GM19438 (cell line): ENCODE results near the gene SLC24A2.

Experiments
- ATAC-seq: cut with Tn5 transposase; IDR thresholded peaks from one replicate; pipeline ENCODE4 v1.9.1; 2021; ENCODE audit warnings: low read depth; ENCODE audit not compliant: unreplicated experiment

Gene SLC24A2

DNA sequence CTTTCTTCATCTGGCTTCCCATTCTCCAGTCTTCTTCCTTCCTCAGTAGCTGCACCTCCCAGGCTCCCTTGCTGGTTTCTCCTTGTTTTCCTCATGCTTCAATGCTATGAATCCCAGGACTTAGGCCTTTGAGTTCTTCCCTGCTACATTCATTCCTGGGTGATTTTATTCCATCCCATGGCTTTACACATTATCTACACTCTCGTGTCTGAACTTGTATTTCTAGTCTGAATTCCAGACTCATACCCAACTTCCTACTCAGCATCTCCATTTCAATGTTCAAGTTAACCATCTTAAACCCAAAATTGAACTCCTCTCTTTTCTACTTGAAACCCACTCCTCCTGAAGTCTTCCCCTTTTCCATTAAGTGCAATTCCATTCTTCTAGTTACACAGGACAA, 20.0 kb downstream of the SLC24A2 start:
- ATAC-seq = no peak

DNA sequence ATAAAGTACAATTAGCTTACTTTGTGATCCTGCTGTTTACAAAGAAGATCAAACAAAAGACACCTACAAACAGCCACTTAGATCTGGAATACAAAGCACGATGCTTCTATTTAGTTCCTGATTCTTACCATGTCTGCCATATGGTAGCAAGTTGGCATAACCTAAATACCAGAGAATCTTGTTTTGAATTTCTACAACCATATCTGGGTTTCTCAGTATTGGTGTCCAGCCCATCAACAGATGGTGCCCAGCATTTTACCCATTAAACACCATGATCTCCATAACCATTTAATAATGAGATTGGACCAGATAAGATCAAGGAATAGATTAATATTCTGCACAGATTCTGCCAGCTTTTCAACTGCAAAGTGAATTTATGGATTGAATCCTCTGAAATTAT, 29.8 kb downstream of the SLC24A2 start:
- no peak for ATAC-seq

DNA sequence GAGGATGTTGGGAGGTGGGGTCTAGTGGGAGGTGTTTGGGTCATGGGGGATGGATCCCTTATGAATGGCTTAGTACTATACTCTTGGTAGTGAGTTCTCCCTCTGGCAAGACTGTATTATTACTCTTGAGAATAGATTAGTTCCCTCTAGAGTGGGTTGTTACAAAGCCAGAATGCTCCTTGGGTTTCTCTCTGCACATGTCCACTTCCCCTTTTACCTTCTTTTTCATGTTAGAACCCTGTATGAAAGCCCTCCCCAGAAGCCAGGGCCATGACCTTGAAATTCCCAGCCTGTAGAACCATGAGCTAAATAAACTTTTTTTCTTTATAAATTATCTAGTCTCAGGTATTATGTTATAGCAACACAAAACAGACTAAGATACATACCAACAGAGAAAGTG, 31.1 kb downstream of the SLC24A2 start:
- no peak for ATAC-seq

DNA sequence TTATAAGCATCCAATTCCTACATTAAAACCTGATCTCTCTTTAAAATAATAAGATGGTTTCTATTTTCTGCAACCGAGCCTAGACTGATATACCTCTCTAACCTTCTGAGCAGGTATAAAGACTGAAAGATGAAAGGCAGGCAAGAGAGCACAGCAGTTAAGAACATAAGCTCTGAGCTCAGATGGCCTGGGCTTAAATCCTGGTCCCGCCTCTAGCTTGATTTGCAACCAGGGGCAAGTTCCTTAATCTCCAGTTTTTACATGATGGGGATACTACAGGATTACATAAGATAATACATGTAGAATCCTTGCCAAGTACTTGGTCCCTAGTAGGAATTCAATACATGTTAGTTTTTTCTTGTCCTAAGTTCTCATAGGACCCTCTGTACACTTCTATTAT, 33.9 kb downstream of the SLC24A2 start:
- no peak for ATAC-seq

DNA sequence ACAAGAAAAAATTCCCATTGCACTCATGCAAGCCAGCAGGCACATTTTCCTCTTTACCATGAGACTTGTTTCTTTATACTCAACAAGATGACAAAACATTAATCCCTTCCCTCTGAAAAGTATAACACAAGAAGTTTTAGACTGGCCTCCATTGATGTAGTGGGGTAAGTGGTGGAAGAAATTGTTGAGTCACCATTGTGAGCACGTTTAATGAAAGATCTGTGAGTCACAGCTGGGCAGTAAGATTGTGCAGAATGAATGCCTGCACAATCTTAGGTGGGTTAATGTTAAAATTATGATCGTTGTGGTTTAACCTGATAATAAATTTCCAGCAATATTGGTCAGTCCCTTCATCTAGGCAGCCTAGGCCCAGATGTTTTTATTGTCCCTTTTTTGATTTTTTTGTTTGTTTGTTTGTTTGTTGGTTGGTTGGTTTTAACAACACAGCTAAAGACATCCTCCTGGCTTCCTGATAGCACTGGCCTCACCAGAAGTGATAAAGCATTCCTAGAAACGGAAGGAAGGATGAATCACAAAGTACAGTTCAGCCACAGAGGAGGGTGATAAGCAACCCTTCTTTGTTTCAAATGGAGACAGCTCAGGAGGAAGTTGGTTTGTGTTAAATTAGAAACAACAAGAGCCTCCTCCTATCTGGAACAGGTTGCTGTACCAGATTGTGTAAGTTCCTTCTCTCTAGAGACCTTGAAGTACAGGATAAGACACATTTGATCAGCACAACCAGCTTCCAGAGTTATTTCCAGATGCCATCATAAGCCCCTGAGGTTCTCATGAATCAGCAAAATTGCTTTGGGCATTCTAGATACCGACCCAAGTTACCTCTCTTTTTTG, 40.3 kb downstream of the SLC24A2 start:
- ATAC-seq = no peak

DNA sequence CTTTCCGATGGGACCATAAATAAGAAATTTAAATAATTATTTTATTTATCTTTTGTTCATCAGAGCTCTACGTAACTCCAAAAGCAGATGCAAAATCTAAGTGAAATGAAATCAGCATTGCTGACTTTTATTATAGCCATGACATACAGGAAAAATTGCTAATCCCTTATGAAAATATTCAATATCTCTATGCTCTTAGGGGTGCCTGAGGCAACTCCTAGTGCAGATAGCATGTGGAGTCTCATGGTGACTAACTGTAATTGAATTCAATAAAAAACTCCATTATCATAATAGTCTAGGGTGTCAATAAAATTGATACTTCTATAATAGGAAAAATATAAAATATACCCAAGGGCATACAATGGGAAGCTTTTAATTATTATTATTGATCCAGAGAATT, 42.6 kb downstream of the SLC24A2 start:
- no peak for ATAC-seq

DNA sequence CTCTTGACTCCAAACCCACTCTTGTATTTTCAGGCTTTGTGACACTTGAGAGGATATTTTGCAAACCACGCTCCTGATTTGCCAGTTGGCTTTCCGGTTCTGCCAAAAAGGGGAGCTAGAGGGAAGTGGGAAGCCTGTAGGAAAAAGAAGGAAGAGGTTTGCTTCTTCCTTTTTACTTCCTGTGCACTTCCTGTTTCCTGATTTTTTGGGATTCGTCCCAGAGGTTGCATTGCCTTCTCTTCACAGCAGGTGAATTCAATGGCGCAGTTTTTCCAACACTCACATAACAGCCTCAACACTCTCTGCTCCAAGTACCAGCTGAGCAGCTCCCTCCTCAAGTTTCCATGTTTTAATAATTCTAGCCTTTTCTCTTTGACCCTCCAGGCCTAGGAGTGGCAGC, 47.7 kb downstream of the SLC24A2 start:
- no peak for ATAC-seq
